GM19099 (cell line): ENCODE measurements around the gene BDH2.

Experiments used
- POLR2A ChIP-seq: IDR thresholded peaks from 3 replicates; pipeline ENCODE4 v1.6.1; 2011; ENCODE audit warnings: low read depth; ENCODE audit not compliant: insufficient read length; ENCODE audit errors: extremely low read depth

The BDH2 gene

DNA sequence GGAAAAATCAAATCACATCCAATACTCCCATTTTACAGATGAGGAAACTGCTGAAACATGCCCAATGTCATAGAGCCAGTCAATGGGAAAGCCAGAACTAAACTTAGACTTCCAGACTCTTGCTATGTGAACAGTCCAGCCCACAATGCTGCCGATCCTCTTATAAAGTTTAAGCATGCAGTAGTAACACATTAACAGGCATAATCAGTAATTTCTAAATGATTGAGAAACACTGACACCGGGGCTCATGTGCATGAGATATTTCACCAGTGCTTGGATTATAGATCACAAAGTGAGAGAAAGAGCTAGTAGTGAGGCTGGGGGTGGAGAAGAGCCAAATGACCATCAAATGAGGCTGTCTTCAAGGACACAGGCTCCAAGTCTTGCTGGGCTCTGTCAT lies 2.5 kb downstream of the BDH2 start:
- TF ChIP-seq POLR2A: no peak

DNA sequence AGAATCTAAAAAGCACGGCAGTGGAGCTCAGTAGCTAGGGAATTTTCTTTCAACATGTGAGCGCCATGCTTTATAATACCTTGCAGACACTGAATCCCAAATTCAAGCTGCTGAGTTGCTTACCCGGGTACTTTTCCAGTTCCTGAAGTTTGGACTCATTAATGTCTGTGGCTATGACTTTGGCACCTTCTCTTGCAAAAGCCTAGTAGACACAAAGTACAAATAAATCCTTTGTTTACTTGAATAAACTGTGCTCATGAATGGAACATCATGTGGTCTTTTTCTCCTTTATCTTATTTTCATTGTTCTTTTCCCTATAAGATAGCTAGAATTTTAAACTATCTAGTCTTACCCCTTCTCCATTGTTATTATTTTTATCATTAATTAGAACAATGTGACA lies 4.6 kb downstream of the BDH2 start:
- TF ChIP-seq POLR2A: no peak

DNA sequence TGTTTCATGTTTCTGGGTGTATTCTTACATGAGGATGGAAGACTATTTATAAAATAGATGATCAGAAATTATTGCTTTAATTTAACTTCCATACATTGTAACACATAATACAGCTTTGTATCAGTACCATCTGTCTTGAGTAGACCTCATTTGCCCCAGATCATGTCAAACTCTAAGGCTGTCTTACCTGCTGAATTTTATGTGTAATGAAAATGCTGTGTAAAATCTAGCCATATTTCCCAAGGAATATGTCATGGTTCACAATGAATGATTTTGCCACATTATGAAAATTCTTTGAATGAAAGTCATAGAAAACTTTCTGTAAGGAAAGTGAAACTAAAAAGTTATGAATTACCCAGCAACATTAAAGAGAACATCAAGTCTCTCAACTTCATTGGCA lies 7.4 kb downstream of the BDH2 start:
- TF ChIP-seq POLR2A: no peak

- no peak for TF ChIP-seq POLR2A
Measured at GRCh38 chr4:103091601-103092223, 7.9 kb downstream of the BDH2 start.

DNA sequence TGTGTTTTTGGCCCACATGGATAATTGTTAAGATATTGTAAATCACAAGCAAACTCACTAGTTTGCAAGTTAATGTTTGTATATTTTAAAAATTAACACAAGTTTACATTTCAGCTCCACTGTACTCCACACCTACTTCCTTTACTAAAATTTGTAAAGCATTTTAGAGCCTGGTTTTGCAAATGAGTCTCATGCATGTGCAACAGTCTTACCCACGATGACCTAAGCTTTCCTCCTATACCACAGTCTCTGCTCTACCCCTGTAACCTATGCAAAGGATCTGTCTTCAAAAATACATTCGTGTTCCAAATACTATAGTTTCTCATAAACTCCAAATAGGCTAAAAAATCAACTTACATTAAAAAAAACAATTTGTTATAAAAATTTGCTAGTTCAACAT lies 10.2 kb downstream of the BDH2 start:
- TF ChIP-seq POLR2A: no peak

GRCh38 chr4:103086551-103086950 lies 13.1 kb downstream of the BDH2 start:
- no peak for TF ChIP-seq POLR2A

DNA sequence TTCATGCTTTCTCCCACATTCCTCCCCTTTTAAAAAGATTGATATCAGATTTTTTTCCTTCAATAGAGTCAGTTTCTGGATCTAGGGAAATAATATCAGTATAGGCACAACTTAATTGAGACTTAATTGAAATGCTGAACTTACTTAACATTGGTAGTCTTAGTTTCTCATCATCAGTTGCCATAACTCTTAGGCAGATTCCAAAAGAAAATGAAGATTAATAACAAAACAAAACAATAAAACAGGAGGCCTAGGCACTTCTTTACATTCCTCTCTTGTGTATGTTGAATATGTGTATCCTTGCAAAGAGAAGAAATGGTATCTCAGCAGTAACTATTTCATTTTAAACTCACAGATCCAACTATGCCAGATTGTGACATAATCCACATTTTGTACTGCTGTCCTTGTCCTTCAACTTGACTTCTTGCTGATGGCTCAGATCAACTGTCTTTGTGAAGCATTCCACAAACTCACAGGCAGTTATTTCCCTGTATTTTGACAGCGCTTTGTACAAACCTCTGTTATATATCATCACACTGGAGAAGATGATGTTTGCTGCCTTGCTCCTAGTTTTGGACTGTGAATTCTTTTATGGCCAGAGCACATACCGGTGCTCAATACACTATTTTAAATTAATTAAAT lies 14.0 kb downstream of the BDH2 start:
- TF ChIP-seq POLR2A: no peak

DNA sequence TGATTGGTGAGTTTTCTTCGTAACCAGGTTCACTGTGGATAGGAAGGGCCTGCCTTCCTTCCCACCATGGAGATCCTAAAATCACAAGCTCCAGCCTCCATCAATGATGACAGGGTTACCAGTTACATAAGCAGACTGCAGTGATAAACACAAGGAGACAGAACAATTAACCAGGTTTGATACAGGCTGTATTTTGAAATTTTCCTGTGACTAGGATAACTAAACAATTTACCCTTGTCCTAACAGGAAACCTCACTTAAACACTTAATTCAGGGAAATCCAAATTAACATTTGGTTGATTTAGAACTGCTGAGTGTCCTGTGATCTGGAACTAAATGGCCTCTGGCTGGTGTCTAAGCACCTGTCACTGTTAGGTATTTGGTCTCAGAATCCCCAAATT lies 20.0 kb downstream of the BDH2 start:
- no peak for TF ChIP-seq POLR2A

GRCh38 chr4:103076747-103077347 lies 22.8 kb downstream of the BDH2 start, which contains the start of gene SLC9B2:
Gene SLC9B2, minus strand, starts transcription at chr4:103076761. Its CDS starts 9,211 bp downstream, at chr4:103067550.
- no peak for TF ChIP-seq POLR2A

DNA sequence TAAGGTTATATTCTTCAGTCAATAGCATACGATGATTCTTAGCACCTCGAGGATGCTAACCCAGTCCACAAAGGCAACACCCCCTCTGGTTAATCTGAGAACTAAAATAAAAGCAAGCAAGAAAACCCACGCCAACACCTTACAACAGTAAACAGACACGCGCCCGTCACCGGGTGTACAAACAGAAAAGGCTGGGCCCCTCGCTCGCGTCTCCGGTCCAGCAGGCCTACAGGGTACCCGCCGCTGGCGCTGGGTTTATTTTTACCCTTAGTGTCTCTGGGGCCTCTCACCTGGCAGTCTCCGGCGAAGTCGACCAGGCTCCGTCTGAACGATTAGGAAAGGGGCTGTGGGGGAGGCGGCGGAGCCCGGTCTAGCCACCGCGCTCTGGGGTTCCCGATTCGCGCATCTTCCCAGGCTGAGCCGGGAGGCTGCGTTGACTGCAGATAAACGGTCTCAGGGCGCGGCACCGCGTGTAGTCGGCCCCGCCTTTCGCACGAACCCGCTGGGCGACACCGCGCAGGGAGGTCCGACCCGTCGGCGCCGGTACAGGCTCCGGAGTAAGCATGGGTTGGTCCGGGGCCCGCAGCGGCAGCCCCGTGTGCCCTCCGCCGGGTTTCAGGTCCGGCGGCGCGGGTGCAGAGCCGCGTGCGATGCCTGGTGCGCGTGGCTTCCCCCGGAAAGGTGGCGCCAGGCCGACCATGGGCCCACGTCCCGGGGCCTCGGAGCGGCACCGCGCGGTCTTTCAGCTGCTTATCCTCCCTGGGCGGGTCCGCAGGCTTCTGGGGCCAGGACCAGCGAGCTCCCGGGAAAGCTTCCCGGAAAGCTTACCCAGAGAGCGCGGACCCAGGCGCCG lies 23.5 kb downstream of the BDH2 start:
- TF ChIP-seq POLR2A: no peak

DNA sequence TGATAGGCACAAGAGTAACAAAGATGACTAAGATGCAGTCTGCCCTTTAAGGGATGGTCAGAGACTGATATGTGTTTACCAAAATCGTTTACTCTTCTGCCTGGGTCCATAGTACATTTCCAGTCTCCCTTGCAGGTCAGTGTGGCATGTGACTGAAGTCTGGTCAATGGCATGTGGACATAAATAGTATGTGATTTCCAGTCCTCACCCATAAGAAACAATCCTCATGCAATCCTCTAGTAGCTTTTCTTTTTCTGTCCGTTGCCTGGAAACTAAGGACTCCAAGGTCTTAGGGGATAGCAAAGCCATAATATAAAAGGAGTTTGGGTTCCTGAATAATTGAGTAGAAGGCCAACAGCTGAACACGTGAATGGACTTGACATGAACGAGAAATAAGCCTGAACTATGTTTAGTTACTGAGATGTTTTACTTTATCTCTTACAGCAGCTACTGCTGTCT lies 24.2 kb downstream of the BDH2 start:
- no peak for TF ChIP-seq POLR2A

- no peak for TF ChIP-seq POLR2A
Measured at GRCh38 chr4:103074744-103075434, 24.7 kb downstream of the BDH2 start.

DNA sequence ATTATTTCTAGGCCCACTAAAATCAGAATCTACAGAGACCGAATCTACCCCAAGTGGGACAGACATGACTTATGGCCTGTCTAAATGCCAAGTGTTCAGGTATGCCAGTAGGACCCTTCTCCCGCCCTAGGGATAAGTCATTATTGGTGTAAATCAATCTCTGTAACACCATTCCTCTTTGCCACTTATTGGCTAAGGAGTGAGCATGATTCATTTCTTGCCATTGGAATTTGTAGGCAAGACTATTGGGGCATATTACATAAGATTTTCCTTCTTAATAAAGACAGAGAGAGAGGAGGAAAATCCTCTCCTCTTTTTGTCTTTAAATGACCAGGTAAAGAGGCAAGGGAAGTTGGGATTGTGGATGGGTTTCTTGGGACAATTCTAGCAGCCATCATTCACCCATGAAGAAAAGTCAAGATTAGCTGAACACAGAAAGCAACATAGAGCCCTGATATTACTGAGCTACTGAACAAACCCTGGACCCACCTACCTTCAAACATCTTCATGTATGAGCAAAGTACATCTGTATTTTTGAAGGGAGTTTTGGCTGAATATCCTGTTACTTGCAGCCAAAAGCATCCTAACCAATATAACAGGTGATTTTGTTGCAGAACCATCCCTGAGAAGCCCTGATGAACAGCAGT lies 25.7 kb downstream of the BDH2 start:
- TF ChIP-seq POLR2A: no peak

DNA sequence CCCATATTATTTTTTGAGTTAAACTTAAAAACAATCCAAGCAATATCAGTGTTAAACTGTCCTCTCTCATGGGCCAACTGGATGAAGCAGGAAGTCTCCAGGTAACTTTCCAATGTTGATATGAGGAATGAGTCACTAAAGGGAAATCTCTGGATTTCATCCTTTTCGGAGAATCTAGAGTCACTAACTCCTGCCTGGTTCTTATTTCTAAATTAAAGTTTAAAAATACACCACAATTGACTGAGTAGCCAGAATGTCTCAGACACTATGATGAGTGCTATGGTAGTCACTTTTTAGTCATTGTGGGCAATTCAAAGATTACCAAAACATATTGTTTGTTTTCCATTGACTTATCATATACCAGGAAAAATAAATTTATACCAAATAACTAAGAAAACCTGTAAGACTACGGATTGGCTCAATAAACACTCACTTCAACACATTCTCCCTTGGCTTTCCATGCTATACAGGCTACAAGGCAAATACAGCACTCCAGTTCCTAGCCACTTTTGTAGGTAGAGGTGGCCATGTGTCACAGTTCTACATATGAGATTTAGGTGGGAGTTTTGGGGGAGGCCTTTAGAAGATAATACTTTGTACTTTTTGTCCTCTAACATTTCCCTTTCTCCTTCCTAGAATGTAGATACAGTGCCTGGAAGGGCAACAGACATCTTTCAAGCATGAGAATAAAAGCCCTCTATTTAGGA lies 31.6 kb downstream of the BDH2 start:
- no peak for TF ChIP-seq POLR2A
